GM19099 (cell line): Measurements from ENCODE around the gene TMEM30B.

Source experiments
- POLR2A ChIP-seq: IDR thresholded peaks from 3 replicates; pipeline ENCODE4 v1.6.1; 2011; ENCODE audit warnings: low read depth; ENCODE audit not compliant: insufficient read length; ENCODE audit errors: extremely low read depth

TMEM30B gene

DNA sequence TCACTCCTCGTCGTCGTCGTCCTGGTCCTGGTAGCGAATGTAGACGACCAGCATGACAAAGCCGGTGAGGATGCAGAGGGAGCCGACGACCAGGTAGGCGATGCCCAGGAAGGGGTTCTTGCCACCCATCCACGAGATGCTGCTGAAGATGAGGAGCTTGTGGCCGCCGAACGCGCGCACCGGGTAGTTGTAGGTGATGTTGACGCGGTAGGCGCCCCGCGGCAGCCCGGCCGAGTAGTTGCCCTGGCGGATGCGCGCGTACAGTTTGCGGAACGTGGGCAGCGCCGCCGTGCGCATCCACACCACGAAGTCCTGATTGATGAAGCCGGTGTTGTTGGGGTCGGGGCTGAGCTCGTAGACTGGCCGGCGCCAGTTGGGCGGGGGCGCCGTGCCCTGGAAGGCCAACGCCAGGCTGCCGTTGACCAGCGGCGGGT, 1.0 kb downstream of the TMEM30B start:
- no peak for TF ChIP-seq POLR2A

DNA sequence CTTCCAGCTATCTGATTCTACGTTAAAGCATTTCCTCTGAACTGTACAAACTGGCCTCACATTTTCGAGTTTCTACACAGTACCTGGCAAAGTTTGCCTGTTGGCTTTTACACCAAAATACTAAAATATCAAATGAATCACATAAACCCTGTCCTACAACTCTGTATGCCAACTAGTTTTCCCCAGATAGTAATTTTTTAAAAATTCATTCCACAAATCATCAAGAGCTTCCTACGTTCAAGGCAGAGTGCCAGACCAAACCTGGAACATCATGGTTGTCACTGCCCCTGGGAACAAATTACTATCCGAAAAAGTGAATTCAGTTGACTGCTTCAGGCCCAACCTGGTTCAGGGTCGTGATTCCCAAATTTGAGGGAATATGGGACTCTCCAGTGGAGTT, 2.1 kb downstream of the TMEM30B start:
- no peak for TF ChIP-seq POLR2A

DNA sequence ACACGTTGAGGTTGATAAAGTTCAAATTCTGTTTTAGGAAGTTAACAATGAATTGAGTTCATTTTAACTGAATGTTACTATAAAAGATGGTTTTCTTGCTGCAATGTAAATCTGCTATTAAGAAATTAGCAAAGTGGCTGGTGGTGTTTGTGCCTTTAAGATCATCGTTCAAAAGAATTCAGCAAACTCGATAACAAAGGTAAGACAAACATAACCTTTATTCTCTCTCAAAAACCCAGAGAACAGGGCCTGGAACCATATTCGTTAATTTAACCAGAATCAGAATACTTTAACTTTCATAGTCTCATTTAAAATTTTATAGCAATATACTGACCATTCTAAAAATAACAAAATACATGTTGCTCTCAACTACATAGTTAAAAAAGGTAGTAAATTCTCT, 3.4 kb downstream of the TMEM30B start:
- no peak for TF ChIP-seq POLR2A

DNA sequence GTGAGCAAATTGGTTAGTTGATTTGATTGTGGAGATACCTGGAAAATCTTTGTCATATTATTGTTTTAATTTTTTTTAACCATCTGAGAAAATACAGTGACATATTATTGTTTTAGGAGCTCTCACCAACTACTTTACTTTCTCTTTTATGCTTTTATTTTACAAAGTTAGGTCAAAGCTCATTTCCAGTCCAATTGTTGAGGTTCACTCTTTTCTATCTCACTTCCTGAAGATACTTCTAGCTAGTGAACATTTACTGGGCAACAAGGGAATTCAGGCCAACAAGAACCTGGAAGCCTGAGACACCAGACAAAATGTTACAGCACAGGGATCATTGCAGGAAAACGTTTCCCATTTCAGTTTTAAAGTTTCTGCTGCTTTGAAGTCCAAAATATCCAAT, 3.9 kb downstream of the TMEM30B start:
- no peak for TF ChIP-seq POLR2A

DNA sequence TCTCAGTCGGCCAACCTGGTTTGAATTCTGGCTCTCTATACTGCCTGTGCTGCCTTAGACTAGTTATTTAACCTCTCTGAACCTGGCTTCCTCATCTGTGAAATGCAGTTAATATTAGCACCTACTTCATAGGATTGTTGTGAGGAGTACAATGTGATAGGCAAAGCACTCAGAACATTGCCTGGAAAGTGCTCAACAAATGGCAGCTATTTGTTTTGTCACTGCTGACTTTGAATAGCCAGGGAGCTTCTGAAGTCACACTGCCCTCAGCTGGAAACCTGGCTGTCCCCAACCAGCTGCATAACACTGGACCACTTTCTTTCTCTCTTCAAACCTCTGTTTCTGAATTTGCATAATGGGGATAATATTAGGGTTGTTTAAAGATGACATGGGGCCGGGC, 9.6 kb downstream of the TMEM30B start:
- TF ChIP-seq POLR2A, result no peak

DNA sequence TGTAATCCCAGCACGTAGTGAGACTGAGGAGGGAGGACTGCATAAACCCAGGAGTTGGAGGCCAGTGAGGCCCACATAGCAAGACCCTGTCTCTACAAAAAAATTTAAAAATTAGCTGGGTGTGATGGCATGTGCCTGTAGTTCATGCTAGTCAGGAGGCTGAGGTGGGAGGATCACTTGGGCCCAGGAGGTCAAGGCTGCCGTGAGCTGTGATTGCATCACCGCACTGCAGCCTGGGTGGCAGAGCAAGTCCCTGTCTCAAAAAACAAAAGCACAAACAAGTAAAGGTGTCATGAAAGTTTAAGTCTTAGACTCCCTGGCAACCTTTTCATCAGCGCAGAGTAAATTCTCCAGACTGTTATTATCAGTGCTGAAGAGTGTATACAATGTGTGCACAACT, 10.4 kb downstream of the TMEM30B start:
- no peak for TF ChIP-seq POLR2A

DNA sequence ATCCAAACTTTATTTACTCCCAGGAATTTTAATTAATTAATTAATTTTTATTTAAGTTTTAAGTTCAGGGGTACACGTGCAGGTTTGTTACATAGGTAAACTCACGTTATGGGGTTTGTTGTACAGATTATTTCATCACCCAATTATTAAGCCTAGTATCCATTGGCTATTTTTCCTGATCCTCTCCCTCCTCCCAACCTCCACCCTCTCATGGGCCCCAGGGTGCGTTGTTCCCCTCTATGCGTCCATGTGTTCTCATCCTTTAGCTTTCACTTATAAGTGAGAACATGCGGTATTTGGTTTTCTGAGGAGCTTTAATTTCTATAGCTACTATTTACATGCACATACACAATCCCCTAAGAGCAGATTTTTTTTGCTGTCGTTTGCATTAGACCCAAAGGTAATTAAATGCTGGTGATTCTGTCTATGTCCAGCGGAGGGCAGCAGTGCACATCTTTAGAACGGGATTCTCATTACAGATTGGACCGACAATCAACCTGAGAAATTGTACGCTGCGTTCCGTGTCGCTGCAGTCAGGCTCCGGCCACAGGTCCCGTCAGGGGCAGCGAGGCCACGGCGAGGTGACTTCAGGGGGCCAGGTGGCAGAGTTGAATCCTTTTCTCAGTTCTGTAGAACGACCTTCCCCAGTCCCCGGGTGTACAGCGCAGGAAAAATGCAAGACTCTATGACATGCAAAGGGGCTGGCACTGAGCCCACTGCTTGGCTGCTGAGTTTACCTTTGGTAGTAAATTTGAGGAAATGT, 11.6 kb downstream of the TMEM30B start:
- TF ChIP-seq POLR2A, result no peak

DNA sequence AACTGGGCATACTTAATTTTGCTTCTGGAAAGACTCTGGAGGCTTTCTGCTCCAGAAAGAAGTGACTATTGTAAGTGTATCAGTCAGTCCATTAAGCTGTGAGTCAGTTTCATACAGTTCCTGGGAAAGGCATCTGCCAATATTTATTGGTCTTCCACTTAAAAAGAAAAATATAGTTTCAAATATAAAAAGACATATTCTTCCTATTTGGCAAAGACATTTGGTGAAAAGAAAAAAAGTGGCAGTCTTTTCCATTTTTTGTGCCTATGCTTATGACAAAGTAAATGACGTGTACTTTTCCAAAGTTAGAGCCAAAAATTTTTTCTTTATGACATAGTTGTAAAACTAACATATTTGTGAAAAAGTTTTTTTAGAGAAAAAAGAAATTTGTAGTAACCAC, 12.3 kb downstream of the TMEM30B start:
- no peak for TF ChIP-seq POLR2A

DNA sequence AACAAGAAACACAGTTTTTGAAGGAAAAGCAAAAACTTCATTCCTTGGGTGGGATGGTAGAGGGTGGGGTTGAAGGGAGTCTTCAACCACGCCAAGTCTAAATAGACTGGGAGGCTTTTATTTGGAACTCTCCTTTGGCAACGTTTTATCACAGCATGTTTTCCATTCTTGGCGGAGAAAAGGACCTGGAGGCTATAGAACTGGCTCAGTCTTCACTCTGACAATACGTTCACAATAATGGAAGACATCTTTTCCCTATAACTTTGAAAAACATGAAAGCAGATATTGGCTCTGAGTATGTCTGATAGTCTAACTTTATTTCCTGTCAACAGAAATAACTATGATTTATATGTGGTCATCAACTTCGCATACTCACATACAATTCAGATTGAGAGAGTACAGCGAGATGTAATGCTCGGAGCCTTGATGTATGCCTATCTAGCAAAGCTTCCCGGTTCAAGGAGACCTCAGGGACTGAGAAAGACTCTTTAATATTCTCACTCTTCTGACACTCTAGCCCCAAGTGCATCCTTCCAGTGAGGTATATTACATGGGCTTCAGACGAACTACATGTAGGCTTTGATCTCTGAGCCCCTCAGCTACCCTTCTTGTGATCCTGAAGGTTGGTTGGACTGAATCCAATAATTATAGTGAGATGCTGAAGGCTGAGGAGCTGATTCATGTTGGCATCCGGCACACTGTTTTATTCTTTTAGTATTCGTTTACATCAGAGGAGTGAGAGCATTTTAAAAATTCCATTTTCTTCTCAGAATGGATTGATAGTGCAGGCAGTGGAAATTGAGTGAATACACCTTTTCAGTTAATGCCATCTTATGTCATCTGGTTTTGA, 14.0 kb downstream of the TMEM30B start:
- no peak for TF ChIP-seq POLR2A

DNA sequence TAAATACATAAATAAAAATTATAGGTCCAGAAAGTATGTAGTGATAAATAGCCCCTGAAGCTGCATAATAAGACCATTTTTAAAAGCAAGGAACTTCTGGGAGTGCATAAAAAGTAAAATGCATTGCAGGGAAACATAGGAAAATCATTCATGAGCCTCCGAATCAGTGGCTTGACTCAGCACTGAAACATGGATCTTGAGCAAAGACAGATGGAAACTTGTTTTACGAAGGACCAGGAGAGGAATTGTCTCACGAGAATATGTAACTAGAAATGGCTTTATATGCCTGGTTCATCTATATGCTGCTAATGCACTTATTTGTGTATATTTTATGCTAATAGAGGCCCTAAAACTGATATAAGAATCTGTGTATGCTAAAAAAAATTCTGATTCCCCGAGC, 14.7 kb downstream of the TMEM30B start:
- TF ChIP-seq POLR2A, result no peak

DNA sequence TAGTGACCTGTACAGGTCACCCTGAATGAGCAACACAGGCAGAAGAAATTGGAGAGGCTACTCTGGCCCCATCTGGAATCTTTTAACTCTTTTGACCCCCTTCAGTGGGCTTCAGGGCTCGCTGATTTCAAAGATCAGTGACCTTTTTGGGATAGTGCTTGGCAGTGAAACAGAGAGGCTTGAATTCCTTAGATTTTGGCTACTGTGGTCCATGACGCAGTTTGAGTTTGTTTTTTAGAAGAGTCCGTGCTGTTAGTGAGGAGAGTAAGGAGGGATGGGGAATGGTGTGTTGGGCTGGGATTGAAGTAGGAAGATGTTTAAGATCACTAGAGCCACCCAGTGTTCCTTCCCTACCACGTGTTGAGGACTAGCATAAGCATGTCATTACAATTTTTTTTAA, 16.5 kb downstream of the TMEM30B start:
- TF ChIP-seq POLR2A, result no peak

DNA sequence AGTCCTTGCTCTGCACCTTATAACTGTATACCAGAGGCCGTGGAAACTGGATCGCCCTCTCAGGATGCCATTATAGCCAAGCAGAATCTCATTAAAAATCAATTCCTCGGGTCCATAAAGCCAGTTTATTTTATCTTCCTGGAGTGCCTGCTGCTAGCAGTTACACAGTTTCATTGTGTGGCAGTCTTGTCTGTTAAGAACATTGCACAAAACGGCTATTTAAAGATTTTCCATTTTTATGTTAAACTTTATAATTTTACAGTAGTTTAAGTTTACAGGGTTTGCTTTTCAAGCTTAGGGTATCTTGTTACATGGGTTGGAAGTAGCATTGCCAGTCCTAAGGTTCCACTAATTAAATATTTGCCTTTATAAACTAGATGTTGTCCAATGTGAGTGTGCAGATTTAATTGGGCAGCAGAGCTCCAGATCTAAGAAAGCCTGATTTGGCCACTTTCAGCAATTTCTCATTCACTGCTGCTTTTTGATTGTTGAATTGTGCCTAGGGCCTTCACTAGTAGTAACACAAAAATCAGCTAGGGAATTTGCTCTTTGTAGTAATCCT, 17.0 kb downstream of the TMEM30B start:
- no peak for TF ChIP-seq POLR2A

DNA sequence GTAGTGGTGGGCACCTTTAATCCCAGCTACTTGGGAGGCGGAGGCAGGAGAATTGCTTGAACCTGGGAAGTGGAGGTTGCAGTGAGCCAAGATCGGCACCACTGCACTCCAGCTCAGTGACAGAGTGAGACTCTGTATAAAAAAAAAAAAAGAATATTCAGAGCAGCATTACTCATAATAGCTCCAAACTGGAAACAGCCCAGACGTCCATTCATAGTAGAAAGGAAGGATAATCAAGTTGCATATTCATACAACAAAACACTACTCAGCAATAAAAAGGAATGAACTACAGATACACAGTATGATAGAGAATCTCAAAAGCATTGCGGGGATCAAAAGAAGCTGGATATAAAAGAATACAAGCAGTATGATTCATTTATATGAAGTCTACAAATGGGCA, 19.1 kb downstream of the TMEM30B start:
- TF ChIP-seq POLR2A, result no peak

DNA sequence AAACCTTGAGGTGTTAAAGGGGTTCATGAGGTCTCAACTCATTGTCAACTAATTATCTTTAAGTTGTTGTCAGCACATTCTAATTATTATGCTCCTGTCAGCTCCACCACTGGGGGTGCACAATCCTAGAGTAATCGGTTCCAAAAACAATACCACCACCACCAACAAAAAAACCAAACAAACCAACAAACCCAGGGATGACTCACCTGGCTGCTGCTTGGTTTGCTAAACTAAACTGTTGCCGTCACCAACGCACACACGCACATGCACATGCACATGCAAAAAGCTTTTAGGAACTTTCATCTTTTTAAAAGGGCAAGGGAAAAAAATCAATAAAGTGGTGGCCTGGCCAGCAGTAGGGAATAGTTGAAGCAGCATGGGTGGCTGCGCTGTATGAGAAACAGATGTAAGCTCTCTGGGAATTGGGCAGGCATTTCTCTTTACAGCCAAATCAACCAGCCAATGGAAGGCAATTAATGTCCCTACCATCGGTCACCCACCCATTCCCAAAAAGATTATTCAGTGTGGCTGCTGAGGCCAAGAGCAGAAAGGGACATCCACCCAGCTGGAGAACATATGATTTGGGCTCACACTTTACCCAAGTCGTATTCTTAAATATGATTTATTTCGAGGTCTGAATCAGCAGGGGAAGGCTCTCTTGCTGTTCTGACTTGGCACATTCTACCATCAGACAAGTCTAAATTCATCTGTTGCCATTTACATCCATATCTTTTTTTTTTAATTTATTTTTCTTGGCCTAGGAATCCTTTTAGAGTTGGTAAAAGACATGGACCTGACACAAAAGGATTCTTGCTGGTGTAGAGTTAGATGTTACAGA, 20.0 kb downstream of the TMEM30B start:
- TF ChIP-seq POLR2A, result no peak

DNA sequence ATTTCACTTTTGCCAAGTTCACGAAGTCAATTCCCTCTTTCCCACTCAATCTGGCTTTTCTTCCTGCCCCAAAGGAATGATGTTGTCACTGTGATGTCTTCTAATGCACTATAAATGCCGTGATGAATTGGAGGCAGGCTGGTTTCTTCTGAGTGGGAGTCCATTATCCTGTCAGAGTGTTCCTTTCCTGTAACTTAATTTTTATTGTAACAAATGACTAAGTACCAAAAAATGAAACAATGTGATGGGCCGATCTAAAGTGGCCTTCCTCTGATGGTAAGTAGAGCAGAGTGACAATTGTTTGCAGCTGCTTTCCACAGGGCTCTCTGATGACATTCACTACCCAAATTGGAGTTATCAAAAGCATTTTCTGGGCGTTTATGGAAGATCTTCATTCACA, 22.2 kb downstream of the TMEM30B start:
- no peak for TF ChIP-seq POLR2A
